ENCODE measurements around the gene LRRC9. TPM values are rescaled to one million over a fixed set of nuclear protein-coding genes. Genes with fewer than 3 reads are reported as not detected.
"Not testable (repeated sequence)": the region's sequence is repeated elsewhere in the genome, so short reads cannot be mapped to it uniquely, and the experiment has no call there.

LRRC9 gene
- total RNA-seq, 2 experiments from 2014 or later: not detected

- no peak for ATAC-seq
- Mint-ChIP-seq H3K9me3 (ENCODE audit: low read depth) (no peaks in the 10 kb centered on the region), H3K36me3 (ENCODE audit: low read depth) (peaks cover 24% of the 10 kb centered on the region), H3K4me3 (peak overlapping the region; percentile 91), H3K27me3 (no peaks in the 10 kb centered on the region), H3K27ac (peak overlapping the region; percentile 92), H3K4me1 (peaks cover 37% of the 10 kb centered on the region)
- POLR2A ChIA-PET: no interaction called here
- CTCF ChIA-PET: interaction anchor here (1.2 kb wide), 1 partner anchor 129 kb away, joined by 3 read pairs; no protein-coding TSS in a partner anchor
- intact Hi-C loops (cut with DNase I, micrococcal nuclease): loop anchor here (2.0 to 5.0 kb wide), 7 partner anchors 57 to 1669 kb away; partner anchors contain the start of genes JKAMP (in 2 of the 2), L3HYPDH (in 2 of the 2), DAAM1 (in 1 of the 2) and SNAPC1 (in 1 of the 2)
- DNase-seq: no peak
Observed at GRCh38 chr14:60093606-60094005, 173.7 kb downstream of the LRRC9 start.

GRCh38 chr14:60094306-60094897, 174.5 kb downstream of the LRRC9 start:
- peaks cover 24% of the 10 kb centered on the region for H3K36me3 Mint-ChIP-seq (ENCODE audit: low read depth)
- intact Hi-C loops (cut with DNase I, micrococcal nuclease): loop anchor here (5.0 kb wide), 2 partner anchors 612 to 1668 kb away; partner anchors contain the start of genes JKAMP (in 1 of the 2), L3HYPDH (in 1 of the 2) and SNAPC1 (in 1 of the 2)
- H3K9me3 Mint-ChIP-seq (ENCODE audit: low read depth): no peaks in the 10 kb centered on the region
- POLR2A ChIA-PET: no interaction called here
- CTCF ChIA-PET: no interaction called here
- peak overlapping the region; percentile 91 for H3K4me3 Mint-ChIP-seq
- H3K4me1 Mint-ChIP-seq: peaks cover 37% of the 10 kb centered on the region
- no peak for ATAC-seq
- peak; percentile 43 for DNase-seq
- peak overlapping the region; percentile 79 for H3K27ac Mint-ChIP-seq
- no peaks in the 10 kb centered on the region for H3K27me3 Mint-ChIP-seq

GRCh38 chr14:60095231-60095630, 175.3 kb downstream of the LRRC9 start:
- DNase-seq (no peak), ATAC-seq (no peak)
- H3K4me3 Mint-ChIP-seq: no peak overlapping the region
- H3K4me1 Mint-ChIP-seq: peaks cover 40% of the 10 kb centered on the region
- H3K27me3 Mint-ChIP-seq: no peaks in the 10 kb centered on the region
- ChIA-PET POLR2A (no interaction called here), CTCF (interaction anchor here (0.7 to 1.4 kb wide), 2 partner anchors 70 to 130 kb away, joined by 4 to 5 read pairs; partner anchors contain the start of gene DHRS7)
- no peaks in the 10 kb centered on the region for H3K9me3 Mint-ChIP-seq (ENCODE audit: low read depth)
- peaks cover 28% of the 10 kb centered on the region for H3K36me3 Mint-ChIP-seq (ENCODE audit: low read depth)
- H3K27ac Mint-ChIP-seq: peak overlapping the region; percentile 28
- intact Hi-C loops (cut with DNase I, micrococcal nuclease): no loop called here

GRCh38 chr14:60095781-60096450, 176.0 kb downstream of the LRRC9 start:
- Mint-ChIP-seq H3K27ac (no peak overlapping the region), H3K27me3 (no peaks in the 10 kb centered on the region), H3K4me1 (peaks cover 40% of the 10 kb centered on the region), H3K36me3 (ENCODE audit: low read depth) (peaks cover 31% of the 10 kb centered on the region), H3K9me3 (ENCODE audit: low read depth) (no peaks in the 10 kb centered on the region), H3K4me3 (no peak overlapping the region)
- intact Hi-C loops (cut with DNase I, micrococcal nuclease): no loop called here
- ATAC-seq (no peak), DNase-seq (no peak)
- ChIA-PET POLR2A (no interaction called here), CTCF (interaction anchor here (1.4 to 1.5 kb wide), 2 partner anchors 9 to 131 kb away, joined by 4 to 5 read pairs; no protein-coding TSS in a partner anchor)

GRCh38 chr14:60097974-60098373, 178.0 kb downstream of the LRRC9 start:
- Mint-ChIP-seq H3K27me3 (no peaks in the 10 kb centered on the region), H3K27ac (no peak overlapping the region), H3K9me3 (ENCODE audit: low read depth) (no peaks in the 10 kb centered on the region), H3K36me3 (ENCODE audit: low read depth) (peaks cover 30% of the 10 kb centered on the region), H3K4me3 (no peak overlapping the region), H3K4me1 (peaks cover 46% of the 10 kb centered on the region)
- CTCF ChIA-PET: no interaction called here
- intact Hi-C loops (cut with DNase I, micrococcal nuclease): no loop called here
- DNase-seq (no peak), ATAC-seq (no peak)
- POLR2A ChIA-PET: no interaction called here

GRCh38 chr14:60099855-60100254, 179.9 kb downstream of the LRRC9 start:
- H3K27ac Mint-ChIP-seq; H3K4me3 Mint-ChIP-seq; DNase-seq; H3K27me3 Mint-ChIP-seq; H3K9me3 Mint-ChIP-seq (ENCODE audit: low read depth); POLR2A ChIA-PET; intact Hi-C loops (cut with DNase I, micrococcal nuclease); ATAC-seq: not testable (repeated sequence)
- Mint-ChIP-seq H3K36me3 (ENCODE audit: low read depth) (peaks cover 34% of the 10 kb centered on the region), H3K4me1 (peaks cover 34% of the 10 kb centered on the region)
- CTCF ChIA-PET: interaction anchor here (0.9 kb wide), 1 partner anchor 36 kb away, joined by 3 read pairs; no protein-coding TSS in a partner anchor

- no peaks in the 10 kb centered on the region for H3K27me3 Mint-ChIP-seq
- H3K36me3 Mint-ChIP-seq (ENCODE audit: low read depth): peaks cover 32% of the 10 kb centered on the region
- no peaks in the 10 kb centered on the region for H3K9me3 Mint-ChIP-seq (ENCODE audit: low read depth)
- ChIA-PET CTCF (interaction anchor here (0.6 kb wide), 1 partner anchor 137 kb away, joined by 3 read pairs; no protein-coding TSS in a partner anchor), POLR2A (no interaction called here)
- DNase-seq: no peak
- ATAC-seq: no peak
- H3K4me3 Mint-ChIP-seq: no peak overlapping the region
- H3K4me1 Mint-ChIP-seq: peaks cover 24% of the 10 kb centered on the region
- no peak overlapping the region for H3K27ac Mint-ChIP-seq
- intact Hi-C loops (cut with DNase I, micrococcal nuclease): no loop called here
Observed at GRCh38 chr14:60101786-60102185, 181.8 kb downstream of the LRRC9 start.

GRCh38 chr14:60102389-60102788, 182.4 kb downstream of the LRRC9 start:
- DNase-seq (no peak), ATAC-seq (no peak)
- CTCF ChIA-PET: no interaction called here
- POLR2A ChIA-PET: no interaction called here
- Mint-ChIP-seq H3K9me3 (ENCODE audit: low read depth) (no peaks in the 10 kb centered on the region), H3K4me3 (no peak overlapping the region), H3K27ac (no peak overlapping the region), H3K27me3 (no peaks in the 10 kb centered on the region), H3K4me1 (peaks cover 24% of the 10 kb centered on the region), H3K36me3 (ENCODE audit: low read depth) (peaks cover 31% of the 10 kb centered on the region)
- intact Hi-C loops (cut with DNase I, micrococcal nuclease): no loop called here

- peaks cover 30% of the 10 kb centered on the region for H3K36me3 Mint-ChIP-seq (ENCODE audit: low read depth)
- intact Hi-C loops (cut with DNase I, micrococcal nuclease): no loop called here
- H3K27me3 Mint-ChIP-seq: no peaks in the 10 kb centered on the region
- POLR2A ChIA-PET: no interaction called here
- H3K9me3 Mint-ChIP-seq (ENCODE audit: low read depth): no peaks in the 10 kb centered on the region
- no peak for DNase-seq
- H3K4me3 Mint-ChIP-seq: no peak overlapping the region
- no peak overlapping the region for H3K27ac Mint-ChIP-seq
- ATAC-seq: no peak
- CTCF ChIA-PET: no interaction called here
- H3K4me1 Mint-ChIP-seq: peaks cover 12% of the 10 kb centered on the region
Observed at GRCh38 chr14:60106339-60106738, 186.4 kb downstream of the LRRC9 start.

- Mint-ChIP-seq H3K36me3 (ENCODE audit: low read depth) (peaks cover 30% of the 10 kb centered on the region), H3K27me3 (no peaks in the 10 kb centered on the region), H3K4me3 (no peak overlapping the region), H3K9me3 (ENCODE audit: low read depth) (no peaks in the 10 kb centered on the region), H3K4me1 (peaks cover 10% of the 10 kb centered on the region), H3K27ac (no peak overlapping the region)
- ATAC-seq (no peak), DNase-seq (no peak)
- CTCF ChIA-PET: no interaction called here
- POLR2A ChIA-PET: no interaction called here
- intact Hi-C loops (cut with DNase I, micrococcal nuclease): no loop called here
Observed at GRCh38 chr14:60107477-60107876, 187.5 kb downstream of the LRRC9 start.

GRCh38 chr14:60111732-60112131, 191.8 kb downstream of the LRRC9 start:
- no peak overlapping the region for H3K27ac Mint-ChIP-seq
- H3K4me3 Mint-ChIP-seq: no peak overlapping the region
- no peaks in the 10 kb centered on the region for H3K9me3 Mint-ChIP-seq (ENCODE audit: low read depth)
- no peak for ATAC-seq
- peaks cover 34% of the 10 kb centered on the region for H3K36me3 Mint-ChIP-seq (ENCODE audit: low read depth)
- no peak for DNase-seq
- POLR2A ChIA-PET: no interaction called here
- no peaks in the 10 kb centered on the region for H3K27me3 Mint-ChIP-seq
- intact Hi-C loops (cut with DNase I, micrococcal nuclease): no loop called here
- no peaks in the 10 kb centered on the region for H3K4me1 Mint-ChIP-seq
- CTCF ChIA-PET: no interaction called here

Measured in activated CD4-positive, alpha-beta T cell treated with anti-CD3 and anti-CD28 coated beads for 36 hours (primary cell).